ENCODE data around the gene FOXP2. TPM values are rescaled to one million over a fixed set of nuclear protein-coding genes. Genes with fewer than 3 reads are reported as not detected.

Gene FOXP2
- total RNA-seq, 1 donor from 2014 or later, result 10.1 TPM

DNA sequence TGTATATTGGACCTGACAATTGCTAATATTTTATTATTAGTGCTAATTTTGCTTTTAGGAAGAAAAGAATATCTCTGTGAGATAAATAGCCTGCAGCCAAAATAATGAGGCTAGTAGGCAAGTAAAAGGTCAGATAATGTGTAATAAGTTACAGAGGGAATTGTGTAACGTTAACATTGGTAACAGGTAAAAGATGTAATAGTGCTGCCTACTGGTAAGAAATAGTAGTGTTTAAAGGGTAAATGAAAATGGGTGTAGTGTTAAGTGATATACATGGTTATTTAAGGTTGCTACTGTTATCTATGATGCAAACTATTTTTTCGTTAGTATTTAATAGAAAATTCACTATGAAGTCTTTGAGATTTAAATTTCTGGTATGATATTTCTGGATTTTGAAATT lies 9.2 kb upstream of the FOXP2 start:
- intact Hi-C loops (cut with DNase I), result no loop called here
- Histone ChIP-seq H3K27ac (no peak overlapping the region), H3K27me3 (ENCODE audit: low read depth) (no peaks in the 10 kb centered on the region), H3K36me3 (no peaks in the 10 kb centered on the region), H3K9me3 (no peaks in the 10 kb centered on the region), H3K4me3 (no peak overlapping the region), H3K4me1 (no peaks in the 10 kb centered on the region)
- DNase-seq (no peak), ATAC-seq (peak in 1 of 2 donors; percentile 74)
- TF ChIP-seq CTCF (IDR thresholded peaks at IDR 0.05), result peak; percentile 27

- Histone ChIP-seq H3K27me3 (ENCODE audit: low read depth) (no peaks in the 10 kb centered on the region), H3K4me3 (no peak overlapping the region), H3K27ac (no peak overlapping the region), H3K36me3 (no peaks in the 10 kb centered on the region), H3K9me3 (no peaks in the 10 kb centered on the region), H3K4me1 (no peaks in the 10 kb centered on the region)
- DNase-seq (no peak), ATAC-seq (no peak)
- intact Hi-C loops (cut with DNase I), result no loop called here
- no peak for TF ChIP-seq CTCF (IDR thresholded peaks at IDR 0.05)
Observed at GRCh38 chr7:114409750-114410149, 4.9 kb upstream of the FOXP2 start.

DNA sequence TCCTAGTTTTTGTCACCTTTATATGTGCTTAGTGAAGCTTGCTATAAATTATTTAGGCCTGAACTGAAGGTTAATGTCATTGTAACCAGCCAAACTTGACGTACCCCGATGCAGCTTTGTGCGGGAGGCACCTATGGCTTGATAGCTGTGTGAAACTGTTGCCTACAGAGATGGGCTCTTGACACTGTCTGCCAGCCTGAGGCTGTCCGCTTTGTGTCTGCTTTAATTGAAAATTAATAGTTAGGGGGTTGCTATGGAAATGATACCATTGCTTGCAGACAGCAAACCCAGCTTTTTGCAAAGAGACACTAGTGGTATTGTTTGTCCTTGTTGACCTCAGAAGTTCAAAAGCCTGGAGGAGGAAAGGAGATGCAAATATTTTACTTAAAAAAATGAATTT lies 2.1 kb upstream of the FOXP2 start:
- Histone ChIP-seq H3K27ac (no peak overlapping the region), H3K4me1 (peaks cover 4% of the 10 kb centered on the region), H3K9me3 (no peaks in the 10 kb centered on the region), H3K4me3 (no peak overlapping the region), H3K36me3 (no peaks in the 10 kb centered on the region), H3K27me3 (ENCODE audit: low read depth) (no peaks in the 10 kb centered on the region)
- no peak for ATAC-seq
- DNase-seq, result no peak
- intact Hi-C loops (cut with DNase I), result no loop called here
- no peak for TF ChIP-seq CTCF (IDR thresholded peaks at IDR 0.05)

GRCh38 chr7:114413761-114414155 lies 857 bp upstream of the FOXP2 start:
- intact Hi-C loops (cut with DNase I), result no loop called here
- DNase-seq (no peak), ATAC-seq (no peak)
- no peaks in the 10 kb centered on the region for H3K9me3 ChIP-seq
- H3K27ac ChIP-seq, result no peak overlapping the region
- H3K4me3 ChIP-seq, result no peak overlapping the region
- H3K27me3 ChIP-seq (ENCODE audit: low read depth), result no peaks in the 10 kb centered on the region
- no peaks in the 10 kb centered on the region for H3K36me3 ChIP-seq
- peaks cover 4% of the 10 kb centered on the region for H3K4me1 ChIP-seq
- no peak for TF ChIP-seq CTCF (IDR thresholded peaks at IDR 0.05)

DNA sequence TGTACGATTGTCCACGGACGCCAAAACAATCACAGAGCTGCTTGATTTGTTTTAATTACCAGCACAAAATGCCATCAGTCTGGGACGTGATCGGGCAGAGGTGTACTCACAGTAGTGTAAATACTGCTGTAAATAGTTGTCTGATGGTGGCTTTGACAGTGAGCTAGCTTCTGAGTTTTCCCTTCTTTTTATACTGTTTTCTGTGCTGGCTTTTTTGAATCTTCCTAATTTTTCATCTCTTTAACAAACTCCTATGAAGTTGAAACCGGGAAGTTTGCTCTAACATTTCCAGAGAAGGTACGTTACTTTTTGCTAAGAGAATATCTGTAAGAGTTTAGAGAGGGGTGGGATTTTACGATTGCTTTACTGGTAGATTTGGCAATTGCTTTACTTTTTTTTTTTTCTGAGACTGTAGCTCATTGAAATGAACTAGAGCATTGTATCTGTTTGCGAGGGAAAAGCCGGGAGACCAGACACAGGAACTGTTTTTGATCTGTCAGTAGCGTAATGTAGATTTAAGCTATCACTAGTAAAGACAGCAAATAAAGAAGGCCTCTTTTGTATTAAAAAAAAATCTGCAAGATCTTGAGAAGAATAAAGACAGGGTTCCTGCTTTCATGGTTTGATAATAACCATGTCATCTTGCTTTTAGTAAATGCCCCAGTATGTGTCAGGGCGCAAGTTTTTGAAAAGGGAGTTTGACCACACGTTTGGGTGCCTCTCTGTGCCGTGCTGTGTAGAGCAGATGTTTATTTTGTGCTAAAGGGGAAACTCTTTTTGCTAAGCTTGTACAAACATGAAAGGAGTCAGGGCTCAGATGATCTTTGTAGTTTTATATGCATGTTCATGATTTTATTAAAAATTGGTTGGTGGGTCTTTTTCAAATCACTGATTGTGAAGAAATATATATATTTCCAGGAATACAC lies 712 bp downstream of the FOXP2 start:
- H3K27me3 ChIP-seq (ENCODE audit: low read depth), result no peaks in the 10 kb centered on the region
- ATAC-seq (peak in 1 of 2 donors; percentile 52), DNase-seq (no peak)
- H3K4me1 ChIP-seq, result peaks cover 4% of the 10 kb centered on the region
- H3K4me3 ChIP-seq, result peak overlapping the region; percentile 36
- no peaks in the 10 kb centered on the region for H3K9me3 ChIP-seq
- intact Hi-C loops (cut with DNase I), result no loop called here
- H3K27ac ChIP-seq, result no peak overlapping the region
- no peak for TF ChIP-seq CTCF (IDR thresholded peaks at IDR 0.05)
- H3K36me3 ChIP-seq, result no peaks in the 10 kb centered on the region

Measured in lower lobe of right lung (tissue), 2 donors.